GM21447 (cell line): Measurements from ENCODE around the gene MYO3B.
"Not testable (repeated sequence)": the region's sequence is repeated elsewhere in the genome, so short reads cannot be mapped to it uniquely, and the experiment has no call there.

Experiments used
- ATAC-seq: cut with Tn5 transposase; IDR thresholded peaks from one replicate; pipeline ENCODE4 v1.9.1; 2021; ENCODE audit not compliant: unreplicated experiment

MYO3B gene

GRCh38 chr2:170332676-170333402, 154.9 kb downstream of the MYO3B start:
- ATAC-seq: no peak

DNA sequence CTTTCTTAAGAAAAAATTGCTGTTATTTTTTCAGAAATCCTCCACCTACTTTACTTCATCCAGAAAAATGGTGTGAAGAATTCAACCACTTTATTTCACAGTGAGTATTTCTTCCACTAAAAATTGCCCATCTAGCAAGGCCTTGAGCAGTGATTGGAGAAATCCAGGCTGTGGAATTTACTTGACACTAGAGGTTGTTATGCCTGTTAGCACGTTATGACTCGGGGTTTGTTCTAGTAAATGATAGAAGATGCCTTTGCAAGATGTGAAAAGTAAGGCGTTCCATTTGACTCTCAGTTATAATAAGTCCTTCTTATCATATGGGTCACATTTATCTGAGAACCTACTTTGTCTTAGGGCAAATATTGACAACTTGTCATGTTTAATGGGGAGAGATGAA, 157.4 kb downstream of the MYO3B start:
- ATAC-seq: no peak

DNA sequence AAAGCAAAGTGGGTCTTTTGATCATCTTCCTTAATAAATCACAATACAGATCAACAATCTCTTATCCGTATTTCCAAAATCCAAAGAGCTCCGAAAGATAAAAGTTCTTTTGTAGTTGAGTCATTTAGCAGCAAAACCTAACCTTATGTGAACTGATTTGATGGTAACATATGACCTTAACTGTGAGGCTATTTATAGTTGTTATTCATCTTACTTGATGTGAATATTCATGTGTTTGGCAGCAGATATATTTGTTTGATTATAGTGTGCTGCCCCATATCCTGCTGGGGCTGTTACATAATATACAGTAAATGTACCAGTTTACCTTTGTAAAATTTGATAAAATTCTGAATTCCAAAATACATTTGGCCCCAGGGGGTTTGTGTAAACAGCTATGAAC, 158.5 kb downstream of the MYO3B start:
- ATAC-seq: no peak

DNA sequence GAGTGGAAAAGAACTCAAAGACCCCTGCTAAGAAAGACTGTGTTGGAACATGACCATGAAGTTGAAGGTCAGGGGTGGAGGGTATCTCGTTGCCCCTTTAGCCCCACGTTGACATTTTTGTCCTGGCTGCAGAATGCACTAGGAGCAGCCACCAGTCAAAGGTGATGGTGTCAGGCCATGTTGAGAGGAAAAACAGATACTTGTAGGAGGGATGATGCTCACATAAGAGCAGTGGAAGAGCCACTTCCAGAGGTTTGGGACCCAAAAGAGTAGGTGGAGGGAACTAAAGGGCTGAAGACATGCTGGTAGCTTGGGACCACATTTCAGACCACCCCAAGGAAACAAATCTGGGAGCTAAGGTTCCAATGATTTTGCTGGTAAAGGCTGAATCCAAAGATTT, 159.0 kb downstream of the MYO3B start:
- no peak for ATAC-seq

DNA sequence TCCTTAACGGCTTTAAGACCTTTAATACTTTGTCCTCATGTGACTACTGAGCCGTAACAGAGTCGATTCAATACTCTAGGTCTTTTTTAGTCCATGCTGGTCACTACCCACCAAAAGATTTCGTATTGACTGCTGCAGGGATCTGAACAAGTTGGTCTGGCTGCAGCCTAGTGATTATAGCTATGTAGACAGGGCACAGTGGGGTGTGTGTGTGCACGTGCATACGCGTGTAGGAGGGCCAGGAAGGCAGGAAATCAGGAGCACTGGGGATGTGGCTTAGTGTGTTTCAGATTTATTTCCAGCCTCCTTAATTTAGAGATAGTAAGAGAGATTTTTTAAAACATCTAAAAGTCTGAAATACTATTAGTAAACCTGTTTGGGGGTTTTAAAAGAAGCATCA, 161.4 kb downstream of the MYO3B start:
- no peak for ATAC-seq

- ATAC-seq: no peak
These were observed 162.1 kb downstream of the MYO3B start for GRCh38 chr2:170339750-170340692.

- ATAC-seq: no peak
These were observed 162.7 kb downstream of the MYO3B start for GRCh38 chr2:170340693-170341068.

DNA sequence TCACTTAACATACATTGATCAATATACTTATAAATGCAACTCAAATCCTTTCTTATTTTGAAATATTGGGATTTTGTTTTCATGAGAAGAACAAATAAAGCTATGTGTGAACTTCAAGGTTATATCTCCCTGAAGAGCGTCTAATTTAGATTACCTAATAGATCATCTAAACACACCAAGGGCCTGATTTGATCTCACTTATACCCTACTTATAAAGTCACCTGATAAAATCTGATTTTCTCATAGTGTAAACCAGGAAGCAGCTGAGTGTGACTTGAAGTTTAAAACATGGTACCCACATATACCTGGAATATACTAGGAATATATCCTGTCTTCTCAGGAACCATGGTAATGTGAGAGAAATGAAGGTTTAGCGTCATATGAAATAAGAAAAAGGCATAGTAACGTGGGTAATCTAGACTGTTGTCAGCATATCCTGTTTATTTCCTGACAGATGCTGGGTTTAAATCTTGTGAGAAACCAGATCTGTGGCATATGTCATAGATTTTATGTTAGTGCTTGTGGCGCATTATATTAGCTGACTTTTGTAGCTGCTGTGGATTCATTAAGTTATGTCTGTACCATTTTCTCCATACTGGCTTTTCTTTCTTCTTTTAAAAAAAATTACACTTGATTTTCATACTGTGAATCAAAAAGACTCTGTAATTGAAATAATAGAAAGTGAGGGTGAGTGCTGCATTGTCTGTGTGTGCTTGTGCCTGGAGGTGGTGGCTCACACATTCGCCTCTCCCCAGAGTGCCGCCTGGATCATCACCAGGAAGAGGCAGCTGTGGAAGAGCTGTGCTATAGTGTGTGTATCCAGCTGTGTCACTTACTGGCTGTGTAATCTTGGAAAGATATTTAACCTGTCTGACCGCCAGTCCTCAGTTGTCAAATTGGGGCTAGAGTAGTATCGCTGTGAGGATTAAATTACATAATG, 164.0 kb downstream of the MYO3B start:
- ATAC-seq: no peak

DNA sequence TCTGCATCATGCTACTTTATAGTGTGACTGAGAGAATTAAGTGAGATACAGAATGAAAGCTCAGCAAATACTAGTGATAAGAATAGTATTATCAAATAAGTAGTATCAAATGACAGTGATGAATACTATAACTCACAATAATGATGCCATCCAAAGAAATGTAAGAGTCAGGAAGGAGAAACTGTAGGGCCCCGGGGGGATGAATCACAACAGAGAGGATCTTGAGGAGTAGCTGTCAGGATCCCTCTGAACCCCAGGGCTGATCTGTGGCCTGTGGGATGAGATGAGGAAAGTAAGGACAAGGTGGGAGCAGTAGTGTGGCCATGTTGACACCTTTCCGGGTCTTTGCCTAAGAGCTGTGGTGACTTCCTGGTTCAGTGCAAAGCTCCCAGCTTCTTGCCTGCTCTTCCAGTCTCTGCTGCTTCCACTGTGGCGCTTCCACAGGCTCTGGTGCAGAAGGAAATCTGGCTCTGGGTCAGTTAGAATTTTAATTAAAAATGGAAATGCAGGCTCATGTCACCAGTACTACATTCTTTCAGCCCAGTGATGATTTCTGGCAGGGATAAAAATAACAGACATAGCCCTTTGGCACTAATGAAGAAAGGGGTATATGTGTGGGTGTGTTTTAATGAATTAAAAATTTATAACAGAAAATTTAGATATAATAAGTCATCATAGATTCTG, 166.9 kb downstream of the MYO3B start:
- ATAC-seq: no peak

- no peak for ATAC-seq
These were observed 167.7 kb downstream of the MYO3B start for GRCh38 chr2:170345607-170346006.

DNA sequence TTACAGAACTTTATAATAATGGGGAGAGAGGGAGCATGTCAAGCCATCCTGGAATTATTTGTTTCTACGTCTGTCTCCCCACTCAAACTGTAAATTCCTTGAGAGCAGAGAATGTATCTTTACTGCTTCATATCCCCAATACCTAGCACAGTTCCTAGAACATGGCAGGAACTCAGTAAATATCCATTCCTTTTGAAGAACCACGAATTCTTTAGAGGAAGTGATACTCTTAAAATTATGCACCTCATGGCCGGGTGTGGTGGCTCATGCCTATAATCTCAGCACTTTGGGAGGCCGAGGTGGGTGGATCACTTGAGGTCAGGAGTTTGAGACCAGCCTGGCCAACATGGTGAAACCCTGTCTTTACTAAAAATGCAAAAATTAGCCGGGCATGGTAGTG, 171.3 kb downstream of the MYO3B start:
- ATAC-seq: not testable (repeated sequence)

DNA sequence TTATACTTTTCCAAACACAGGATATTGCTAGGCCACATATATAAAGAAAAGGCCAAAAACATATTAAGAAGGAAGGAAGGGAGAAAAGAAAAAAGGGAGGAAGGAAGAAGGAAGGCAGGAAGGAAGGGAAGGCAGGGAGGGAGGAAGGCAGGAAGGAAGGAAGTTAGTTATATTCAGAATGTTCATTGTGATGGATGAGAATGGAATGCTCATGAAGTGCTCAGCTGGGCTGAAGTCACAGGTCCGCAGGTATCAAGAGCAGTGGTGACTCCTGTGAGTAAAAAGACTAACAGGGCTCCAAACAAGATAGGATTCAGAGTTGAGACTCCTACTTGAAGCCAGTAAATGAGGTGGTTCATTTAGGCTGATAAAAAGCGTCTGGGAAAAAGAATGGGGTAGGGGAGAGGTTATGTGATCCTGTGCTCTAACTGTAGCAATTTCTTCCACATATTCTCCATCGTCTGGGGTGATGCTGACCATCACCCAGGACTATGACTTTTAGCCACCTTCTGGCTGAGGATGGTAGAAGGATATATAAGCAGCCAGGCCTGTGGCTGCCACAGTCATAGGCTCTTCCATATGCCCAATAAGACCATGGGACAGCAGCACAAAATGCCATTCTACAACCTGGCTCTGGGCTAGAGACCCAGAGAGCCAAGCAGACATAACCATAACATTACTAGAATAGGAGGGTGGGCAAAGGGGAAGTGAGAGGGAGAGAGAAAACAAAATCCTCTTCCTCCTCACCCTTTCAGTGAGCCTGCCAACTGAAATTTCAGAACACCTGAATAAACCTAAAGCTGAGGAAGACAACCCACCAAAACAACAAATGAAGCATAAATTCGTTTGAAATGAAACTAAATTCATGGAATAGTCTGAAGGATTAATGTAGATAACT, 173.2 kb downstream of the MYO3B start:
- no peak for ATAC-seq

DNA sequence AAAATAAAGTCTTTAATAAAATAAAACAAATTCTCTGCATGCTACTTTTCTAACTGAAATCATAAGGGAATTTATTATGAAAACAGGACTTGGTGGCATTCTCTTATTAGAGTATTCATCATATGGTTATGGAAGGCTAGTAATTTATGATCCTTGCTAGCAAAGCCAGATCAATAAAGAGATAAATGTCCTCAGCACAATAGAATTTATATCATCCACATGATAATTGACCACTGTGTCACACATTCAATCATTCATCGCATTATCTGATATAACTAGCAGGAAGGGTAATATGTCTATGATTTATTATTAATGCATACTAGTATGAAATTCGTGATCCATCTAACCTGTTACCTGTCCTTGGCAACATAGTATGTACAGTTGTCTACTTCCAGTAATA, 175.8 kb downstream of the MYO3B start:
- no peak for ATAC-seq

GRCh38 chr2:170354388-170354787, 176.4 kb downstream of the MYO3B start:
- no peak for ATAC-seq

- ATAC-seq: no peak
These were observed 177.2 kb downstream of the MYO3B start for GRCh38 chr2:170354855-170355780.

DNA sequence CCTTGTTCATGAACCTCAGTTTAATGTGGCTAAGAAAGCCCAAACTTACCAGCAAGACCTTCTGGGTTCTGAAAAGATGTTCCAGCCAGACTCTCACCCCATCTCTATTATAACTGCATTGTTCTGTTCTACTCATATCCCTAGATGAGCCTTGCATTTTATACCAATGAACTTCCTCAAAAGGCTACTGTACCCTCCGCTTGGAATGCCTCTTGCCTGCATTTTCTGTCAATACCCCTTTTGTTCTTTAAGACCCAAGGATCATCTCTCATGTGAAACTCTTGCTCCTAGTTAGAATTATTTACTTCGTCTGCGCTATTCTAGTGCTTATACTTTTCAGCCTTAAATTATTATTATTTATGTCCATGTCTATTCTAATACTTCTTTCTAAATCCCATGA, 181.5 kb downstream of the MYO3B start:
- ATAC-seq: no peak

- no peak for ATAC-seq
These were observed 182.7 kb downstream of the MYO3B start for GRCh38 chr2:170360546-170361089.
